H1 (cell line): ENCODE results near the gene TGFBR1. TPM values are rescaled to one million over a fixed set of nuclear protein-coding genes. Genes with fewer than 3 reads are reported as not detected.

ENCODE experiments used
- CTCF ChIA-PET: fragments of 300-600 bp; sonication (Branson Sonifier 250); formaldehyde crosslinking; loops from one replicate; lab custom pipeline; 2021; ENCODE audit not compliant: partially characterized antibody; lab: Charles Lee
- POLR2A ChIA-PET: fragments of 300-600 bp; sonication (Branson Sonifier 250); formaldehyde crosslinking; loops from one replicate; lab custom pipeline; 2021; ENCODE audit warnings: inconsistent platforms; ENCODE audit not compliant: partially characterized antibody; lab: Charles Lee
- DNase-seq, 2 experiments: peaks; one replicate each; pipeline versions ENCODE4 v3.0.0 to v3.0.0-alpha.2; 2010 to 2022; ENCODE audit warnings: low spot score in 2 of 2, low read depth in 1 of 2, mixed read lengths in 1 of 2
- FAIRE-seq: peaks from 2 replicates; lab custom pipeline; 2011; peaks lifted over from hg19 to GRCh38; lab: Jason Lieb, UNC
- H2AFZ ChIP-seq: 2 replicates; pipeline ENCODE4 v1.8.1; 2012; ENCODE audit warnings: low read length, inconsistent platforms
- H2AK5ac ChIP-seq: 2 replicates; pipeline ENCODE4 v1.6.1; 2013; ENCODE audit warnings: low read depth, low read length
- H2BK120ac ChIP-seq: replicated peaks from 2 replicates; pipeline ENCODE3; 2013; ENCODE audit warnings: low read depth, low read length, inconsistent platforms
- H2BK12ac ChIP-seq: 2 replicates; pipeline ENCODE4 v1.6.1; 2013; ENCODE audit warnings: low read depth, low read length
- H2BK15ac ChIP-seq: 2 replicates; pipeline ENCODE4 v1.6.1; 2013; ENCODE audit warnings: low read length
- H2BK20ac ChIP-seq: 2 replicates; pipeline ENCODE4 v1.6.1; 2013; ENCODE audit warnings: low read length
- H2BK5ac ChIP-seq: 2 replicates; pipeline ENCODE4 v1.6.1; 2013; ENCODE audit warnings: low read depth, low read length
- H3K14ac ChIP-seq: 2 replicates; pipeline ENCODE4 v1.6.1; 2013; ENCODE audit warnings: inconsistent platforms; ENCODE audit not compliant: insufficient read length
- H3K18ac ChIP-seq: 2 replicates; pipeline ENCODE4 v1.6.1; 2013; ENCODE audit warnings: low read length; ENCODE audit errors: extremely low read depth
- H3K23ac ChIP-seq: 2 replicates; pipeline ENCODE4 v1.6.1; 2013; ENCODE audit warnings: inconsistent platforms; ENCODE audit not compliant: insufficient read length
- H3K23me2 ChIP-seq: 2 replicates; pipeline ENCODE4 v1.6.1; 2013; ENCODE audit warnings: low read depth, low read length
- H3K27ac ChIP-seq: 2 replicates; pipeline ENCODE4 v1.6.1; 2011; ENCODE audit warnings: low read depth, low read length, inconsistent platforms
- H3K27me3 ChIP-seq, 4 experiments: replicated peaks in 1 of 4; 1 replicate in 1 of 4; 2 replicates in 3 of 4; pipeline versions ENCODE4 v1.6.1 to v1.8.1; 2011 to 2013; ENCODE audit warnings: low read length in 3 of 4, mild to moderate bottlenecking in 3 of 4, inconsistent platforms in 2 of 4, mixed read lengths in 2 of 4, moderate library complexity in 1 of 4; ENCODE audit not compliant: control insufficient read depth in 3 of 4, insufficient read depth in 3 of 4; ENCODE audit errors: extremely low read depth in 1 of 4
- H3K36me3 ChIP-seq, 4 experiments: 2 replicates each; pipeline versions ENCODE4 v1.6.1 to v1.8.1; 2011 to 2013; ENCODE audit warnings: mild to moderate bottlenecking in 4 of 4, low read length in 3 of 4, moderate library complexity in 2 of 4, control low read depth in 1 of 4, inconsistent platforms in 1 of 4; ENCODE audit not compliant: insufficient read depth in 4 of 4, control insufficient read depth in 2 of 4
- H3K4ac ChIP-seq: replicated peaks from 2 replicates; pipeline ENCODE3; 2013; ENCODE audit warnings: low read length, low read depth, mixed read lengths, inconsistent platforms; ENCODE audit not compliant: insufficient read length
- H3K4me1 ChIP-seq, 4 experiments: replicated peaks in 1 of 4; 1 replicate in 1 of 4; 2 replicates in 3 of 4; pipeline versions ENCODE4 v1.6.1 to v1.8.1; 2011 to 2013; ENCODE audit warnings: low read length in 3 of 4, inconsistent platforms in 2 of 4, mixed read lengths in 1 of 4; ENCODE audit not compliant: insufficient read depth in 4 of 4, control insufficient read depth in 3 of 4
- H3K4me2 ChIP-seq, 2 experiments: 2 replicates each; pipeline versions ENCODE4 v1.6.1 to v1.8.1; 2011 to 2013; ENCODE audit warnings: low read depth in 2 of 2, low read length in 2 of 2, control low read depth in 1 of 2, inconsistent platforms in 1 of 2, mild to moderate bottlenecking in 1 of 2; ENCODE audit not compliant: insufficient read depth in 1 of 2
- H3K4me3 ChIP-seq, 4 experiments: fragments of 200-600, 300-600 bp in 1 of 4; sonication (generic), shearing (Covaris generic), sonication (Bioruptor Twin) in 1 of 4; 2 replicates each; pipeline versions ENCODE4 v1.5.1 to v1.8.1; 2011 to 2016; ENCODE audit warnings: low read length in 4 of 4, low read depth in 3 of 4, control low read depth in 2 of 4, inconsistent platforms in 2 of 4, mild to moderate bottlenecking in 2 of 4, mixed read lengths in 1 of 4, moderate library complexity in 1 of 4; ENCODE audit not compliant: insufficient read depth in 2 of 4; ENCODE audit errors: extremely low read depth in 1 of 4
- H3K56ac ChIP-seq: replicated peaks from 2 replicates; pipeline ENCODE3; 2013; ENCODE audit warnings: low read depth, mild to moderate bottlenecking, mixed read lengths, low read length, inconsistent platforms; ENCODE audit not compliant: insufficient read length
- H3K79me1 ChIP-seq: 2 replicates; pipeline ENCODE4 v1.6.1; 2013; ENCODE audit warnings: low read depth, low read length, control low read depth
- H3K79me2 ChIP-seq, 2 experiments: 2 replicates each; pipeline versions ENCODE4 v1.6.1 to v1.8.1; 2012 to 2013; ENCODE audit warnings: low read length in 2 of 2, mild to moderate bottlenecking in 2 of 2, inconsistent platforms in 1 of 2; ENCODE audit not compliant: insufficient read depth in 2 of 2, control insufficient read depth in 1 of 2
- H3K9ac ChIP-seq, 4 experiments: replicated peaks in 1 of 4; 1 replicate in 1 of 4; 2 replicates in 3 of 4; pipeline versions ENCODE4 v1.6.1 to v1.8.1; 2011 to 2013; ENCODE audit warnings: low read depth in 3 of 4, low read length in 3 of 4, control low read depth in 2 of 4, mild to moderate bottlenecking in 2 of 4, moderate library complexity in 2 of 4, inconsistent platforms in 1 of 4; ENCODE audit errors: extremely low read depth in 1 of 4
- H3K9me3 ChIP-seq, 2 experiments: 2 replicates each; pipeline versions ENCODE4 v1.6.1 to v1.8.1; 2012 to 2013; ENCODE audit warnings: mild to moderate bottlenecking in 2 of 2, moderate library complexity in 2 of 2, control low read depth in 1 of 2, inconsistent platforms in 1 of 2, low read depth in 1 of 2, low read length in 1 of 2, mixed read lengths in 1 of 2; ENCODE audit not compliant: insufficient read depth in 2 of 2
- H4K20me1 ChIP-seq, 2 experiments: replicated peaks in 1 of 2; 2 replicates each; pipeline versions ENCODE3 to v1.8.1; 2011 to 2013; ENCODE audit warnings: inconsistent platforms in 2 of 2, low read length in 2 of 2, mild to moderate bottlenecking in 1 of 2; ENCODE audit not compliant: insufficient read depth in 2 of 2, control insufficient read depth in 1 of 2
- H4K5ac ChIP-seq: 2 replicates; pipeline ENCODE4 v1.6.1; 2013; ENCODE audit warnings: low read length, low read depth, mixed read lengths, inconsistent platforms; ENCODE audit not compliant: insufficient read length
- H4K8ac ChIP-seq: 2 replicates; pipeline ENCODE4 v1.8.0; 2013; ENCODE audit warnings: mild to moderate bottlenecking, moderate library complexity, low read length, inconsistent platforms; ENCODE audit not compliant: insufficient read depth; ENCODE audit errors: extremely low read depth
- H4K91ac ChIP-seq: replicated peaks from 2 replicates; pipeline ENCODE3; 2013; ENCODE audit warnings: low read length, mixed read lengths, inconsistent platforms; ENCODE audit not compliant: insufficient read length
- BACH1 ChIP-seq: IDR thresholded peaks from 2 replicates; pipeline ENCODE4 v1.6.1; 2012; ENCODE audit warnings: low read length, improper control_type of control experiment
- CHD2 ChIP-seq: IDR thresholded peaks from 2 replicates; pipeline ENCODE4 v1.6.1; 2012; ENCODE audit warnings: low read length, improper control_type of control experiment
- CTBP2 ChIP-seq: IDR thresholded peaks from 2 replicates; pipeline ENCODE4 v1.7.0; 2011; ENCODE audit warnings: borderline replicate concordance, mild to moderate bottlenecking, moderate library complexity, mixed read lengths, low read length; ENCODE audit not compliant: insufficient read depth, insufficient read length
- EGR1 ChIP-seq: IDR thresholded peaks from 2 replicates; pipeline ENCODE4 v1.6.1; 2011; ENCODE audit warnings: low read depth, low read length, borderline replicate concordance
- EP300 ChIP-seq, 2 experiments: IDR thresholded peaks; 1 replicate in 1 of 2; 2 replicates in 1 of 2; pipeline ENCODE4 v1.6.1; 2011 to 2012; ENCODE audit warnings: low read depth in 2 of 2, low read length in 2 of 2, mild to moderate bottlenecking in 2 of 2, borderline replicate concordance in 1 of 2, inconsistent platforms in 1 of 2, moderate library complexity in 1 of 2
- FOSL1 ChIP-seq: IDR thresholded peaks from 2 replicates; pipeline ENCODE4 v1.6.1; 2011; ENCODE audit warnings: mild to moderate bottlenecking, low read depth, low read length, moderate library complexity; ENCODE audit not compliant: insufficient read depth
- NANOG ChIP-seq: IDR thresholded peaks from 2 replicates; pipeline ENCODE4 v1.6.1; 2011; ENCODE audit warnings: low read length, low read depth, mild to moderate bottlenecking, inconsistent platforms; ENCODE audit not compliant: insufficient read depth, poor library complexity, severe bottlenecking
- RBBP5 ChIP-seq: IDR thresholded peaks from 2 replicates; pipeline ENCODE4 v1.7.1; 2012; ENCODE audit warnings: low read depth, mild to moderate bottlenecking, inconsistent platforms, low read length, moderate library complexity, borderline replicate concordance
- SIN3A ChIP-seq, 2 experiments: IDR thresholded peaks in 1 of 2; conservative IDR thresholded peaks in 1 of 2; 2 replicates each; pipeline ENCODE4 v1.6.1; 2011 to 2012; ENCODE audit warnings: low read length in 2 of 2, improper control_type of control experiment in 1 of 2, low read depth in 1 of 2, mild to moderate bottlenecking in 1 of 2
- SIX5 ChIP-seq: IDR thresholded peaks from 2 replicates; pipeline ENCODE4 v1.6.1; 2011; ENCODE audit warnings: mild to moderate bottlenecking, low read depth, low read length
- WGBS, 2 experiments: shearing (Covaris generic) in 1 of 2; methylation state at CpG; one replicate each; pipeline versions ENCODE4 v1.1.6 to v1.1.7; 2013 to 2015; ENCODE audit warnings: low lambda C conversion rate in 2 of 2, mixed read lengths in 2 of 2, inconsistent platforms in 1 of 2, low coverage in 1 of 2, missing lambda C conversion rate in 1 of 2; ENCODE audit not compliant: insufficient replicate concordance in 2 of 2, insufficient coverage in 1 of 2, insufficient read length in 1 of 2; ENCODE audit errors: extremely low coverage in 1 of 2, missing lambda C conversion rate in 1 of 2; 5-methylcytosine and 5-hydroxymethylcytosine counted together
- polyA plus RNA-seq, 7 experiments: library from polyadenylated mRNA; depleted of rRNA in 3 of 7; stranded (reverse) in 5 of 7; unstranded in 2 of 7; fragments of >200 nt in 5 of 7; fragments of 200-250 nt in 2 of 7; gene quantifications; 1 replicate in 5 of 7; 2 replicates in 1 of 7; 4 replicates in 1 of 7; pipeline versions ENCODE4 v1.2.1 to v1.2.3, GENCODE V29; 2011 to 2013; ENCODE audit warnings: missing spikeins in 2 of 7, mixed read lengths in 2 of 7
- total RNA-seq: library from RNA; stranded (reverse); fragmentation: NEBNext Ultra II Directional; extraction: Animal tissue kit (Norgen Biotek cat#: 25700); gene quantifications from 2 replicates; pipeline ENCODE4 v1.2.1, GENCODE V29; 2021

Gene TGFBR1
- total and polyA plus RNA-seq, 2 of the 8 experiments (the other 6 are each of a cell fraction or from before 2014, with no cell fraction given), result 16.8 to 52.4 TPM

- Histone ChIP-seq H4K8ac (no peak overlapping the region), H3K27me3 (no peaks in the 10 kb centered on the region), H3K56ac (no peak overlapping the region), H3K23me2 (no peaks in the 10 kb centered on the region), H2AK5ac (no peak overlapping the region), H3K36me3 (no peaks in the 10 kb centered on the region), H2AFZ (no peak overlapping the region), H3K9ac (no peak overlapping the region), H2BK20ac (no peak overlapping the region), H4K5ac (no peak overlapping the region), H2BK120ac (no peak overlapping the region), H3K9me3 (no peaks in the 10 kb centered on the region), H3K4me3 (no peak overlapping the region), H2BK15ac (no peak overlapping the region), H3K14ac (no peak overlapping the region), H3K23ac (no peak overlapping the region), H3K4me2 (no peak overlapping the region), H4K20me1 (no peaks in the 10 kb centered on the region), H4K91ac (no peak overlapping the region), H3K27ac (no peak overlapping the region), H2BK5ac (no peak overlapping the region), H3K4ac (no peak overlapping the region), H2BK12ac (no peak overlapping the region), H3K18ac (no peak overlapping the region), H3K4me1 (0 out of 7 replicates have a peak, but pooled peaks cover 0 to 1% (median 0%) of the 10 kb centered on the region in 4 experiments), H3K79me1 (no peaks in the 10 kb centered on the region), H3K79me2 (no peaks in the 10 kb centered on the region)
- CTCF ChIA-PET, result interaction anchor here (0.9 to 9.9 kb wide), 3 partner anchors 7 to 23 kb away, joined by 3 to 105 read pairs (median 3); no protein-coding TSS in a partner anchor
- FAIRE-seq, result no peak
- POLR2A ChIA-PET, result interaction anchor here (1.5 kb wide), 1 partner anchor 31 kb away, joined by 3 read pairs; no protein-coding TSS in a partner anchor
- DNase-seq, result no peak
- WGBS, 2 experiments, result 89% methylated on average over 2 of the region's 2 CpGs; no CpG with 5 or more reads in 1 of the 2 experiments
- no peak for TF ChIP-seq EP300 (IDR thresholded peaks at IDR 0.05; ENCODE audit: borderline replicate concordance in 1 of 2, low read depth in 2 of 2, low read length in 2 of 2)
- TF ChIP-seq CTBP2, result no peak
- no peak for TF ChIP-seq SIX5
- TF ChIP-seq SIN3A (conservative IDR thresholded peaks at IDR 0.05 in 1 of 2, IDR thresholded peaks at IDR 0.05 in 1 of 2; ENCODE audit: low read depth in 1 of 2, low read length in 2 of 2), result no peak
- no peak for TF ChIP-seq FOSL1
- TF ChIP-seq BACH1, result no peak
- TF ChIP-seq CHD2, result no peak
- no peak for TF ChIP-seq EGR1
- TF ChIP-seq RBBP5, result no peak
- no peak for TF ChIP-seq NANOG
These were observed 88.5 kb downstream of the TGFBR1 start for GRCh38 chr9:99193466-99193821.
